Fibroblast of skin of back (primary cell): ENCODE measurements around the gene CEACAM6.

Experiments
- DNase-seq: peaks from one replicate; pipeline ENCODE4 v3.0.0-alpha.2; 2013

CEACAM6 gene

GRCh38 chr19:41799444-41800000 is 44.2 kb downstream of the CEACAM6 start:
- no peak for DNase-seq

DNA sequence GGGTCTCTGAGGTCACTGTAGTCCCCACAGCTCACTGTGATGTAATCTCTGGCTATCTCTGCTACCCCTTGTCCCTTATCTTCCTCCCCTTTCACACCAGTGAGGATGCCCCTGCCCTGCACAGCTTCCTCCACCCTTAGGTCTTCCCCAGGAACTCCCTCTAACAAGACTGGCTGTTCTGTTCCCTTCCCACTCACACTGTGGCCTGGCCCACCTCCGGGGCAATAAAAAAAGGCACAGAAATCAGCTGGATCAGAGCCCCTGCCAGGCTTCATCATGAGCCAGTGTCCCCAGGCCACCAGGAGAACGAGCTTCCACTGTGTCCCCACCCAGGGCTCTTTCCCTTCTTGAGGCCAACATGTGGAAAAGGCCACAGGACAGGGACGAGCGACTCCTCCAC is 45.7 kb downstream of the CEACAM6 start:
- no peak for DNase-seq

DNA sequence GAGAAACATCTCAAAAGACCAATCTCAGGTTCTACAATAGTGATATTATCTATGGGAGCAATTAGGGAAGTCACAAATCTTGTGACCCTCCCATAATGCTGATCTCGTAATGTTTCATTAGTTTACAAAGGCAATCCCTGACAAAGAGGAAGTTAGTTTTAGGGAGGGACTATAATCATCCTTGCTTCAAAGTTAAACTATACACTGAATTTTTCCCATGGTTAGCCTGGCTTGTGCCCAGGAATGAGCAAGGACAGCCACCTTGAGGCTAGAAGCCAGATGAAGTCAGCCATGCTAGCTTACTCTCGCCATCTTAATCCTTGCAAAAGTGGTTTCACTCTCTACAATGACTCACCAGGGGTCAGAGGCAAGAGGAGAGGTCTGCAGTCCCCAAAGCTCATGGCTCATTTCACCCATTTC is 46.5 kb downstream of the CEACAM6 start:
- no peak for DNase-seq

DNA sequence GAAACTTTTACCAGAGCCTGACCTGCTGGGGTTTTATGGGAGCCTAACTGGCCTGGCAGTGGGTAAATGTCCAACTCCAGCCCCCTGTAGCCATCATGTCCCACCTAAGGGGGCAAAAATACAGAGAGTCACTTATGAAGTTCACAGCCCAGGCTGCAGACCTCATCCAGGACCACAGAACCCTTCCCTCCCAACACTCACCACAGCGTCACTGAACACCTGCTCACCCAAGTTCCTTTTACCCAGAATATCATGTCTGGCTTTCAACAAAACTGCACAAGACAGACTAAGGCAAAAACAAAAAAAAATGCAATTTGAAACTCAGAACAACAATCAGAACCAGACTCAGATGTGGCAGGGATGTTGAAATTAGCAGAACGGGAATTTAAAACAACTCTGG is 47.4 kb downstream of the CEACAM6 start:
- DNase-seq: no peak

DNA sequence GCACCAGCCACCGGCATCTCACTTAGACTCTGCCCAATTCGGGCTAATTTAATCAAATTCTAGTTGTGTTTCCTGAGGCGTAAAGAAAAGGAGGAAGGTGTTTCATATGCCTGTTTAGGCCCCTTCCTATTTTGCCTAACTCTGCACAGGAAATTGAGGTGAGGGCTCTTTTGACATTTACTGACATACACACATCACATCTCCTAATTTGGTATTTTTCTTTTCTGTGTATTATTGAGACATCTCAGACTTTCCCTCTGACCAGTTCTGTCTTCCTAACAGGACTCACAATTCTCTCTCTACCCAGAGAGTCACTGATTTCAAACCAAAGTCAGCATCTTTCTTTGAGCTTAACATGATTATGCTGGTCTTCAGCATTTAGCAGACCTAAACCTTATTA is 49.0 kb downstream of the CEACAM6 start:
- DNase-seq: no peak

- DNase-seq: no peak
Measured at GRCh38 chr19:41807176-41807575, 51.8 kb downstream of the CEACAM6 start.

GRCh38 chr19:41808663-41809566 is 53.6 kb downstream of the CEACAM6 start:
- DNase-seq: no peak

- DNase-seq: no peak
Measured at GRCh38 chr19:41810301-41810700, 55.0 kb downstream of the CEACAM6 start.

DNA sequence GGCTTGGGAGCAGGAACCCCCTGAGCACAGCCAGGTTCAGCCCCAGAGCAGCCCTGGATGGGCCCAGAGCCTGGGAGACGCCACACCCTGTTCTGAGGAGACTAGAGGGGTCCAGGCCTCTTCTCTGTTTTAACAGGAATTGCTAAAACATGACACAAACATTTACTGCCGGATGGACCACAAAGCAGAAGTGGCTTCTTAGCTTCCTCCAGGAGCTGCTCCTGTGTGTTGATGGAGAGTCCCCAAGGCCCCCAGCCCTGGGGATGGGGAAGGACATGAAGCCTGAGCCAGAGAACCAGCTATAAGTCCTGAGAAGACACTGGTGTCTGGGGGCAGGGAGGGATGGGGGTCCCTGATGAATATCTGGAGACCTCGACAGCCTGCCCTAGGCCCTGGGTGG is 55.7 kb downstream of the CEACAM6 start:
- no peak for DNase-seq

DNA sequence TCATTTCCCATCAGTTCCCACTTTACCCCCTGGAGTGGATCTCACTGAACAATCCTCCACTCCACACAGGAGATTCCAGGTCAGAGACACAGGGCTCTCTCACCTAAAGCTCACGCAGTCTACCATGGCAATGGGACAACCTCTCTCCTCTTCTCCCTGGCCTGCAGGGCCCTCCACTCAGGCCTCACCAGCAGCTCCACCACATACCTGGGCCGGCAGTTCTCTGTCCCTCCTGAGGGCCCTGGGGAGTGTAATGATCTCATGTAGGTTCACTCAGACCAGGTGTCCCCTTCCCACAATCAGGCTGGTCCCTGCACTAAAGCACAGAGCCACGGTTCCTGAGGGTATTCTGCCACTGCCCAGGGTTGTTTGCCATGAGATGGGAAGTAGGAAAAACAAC is 56.7 kb downstream of the CEACAM6 start:
- DNase-seq: no peak

GRCh38 chr19:41813911-41814310 is 58.6 kb downstream of the CEACAM6 start:
- DNase-seq: no peak

DNA sequence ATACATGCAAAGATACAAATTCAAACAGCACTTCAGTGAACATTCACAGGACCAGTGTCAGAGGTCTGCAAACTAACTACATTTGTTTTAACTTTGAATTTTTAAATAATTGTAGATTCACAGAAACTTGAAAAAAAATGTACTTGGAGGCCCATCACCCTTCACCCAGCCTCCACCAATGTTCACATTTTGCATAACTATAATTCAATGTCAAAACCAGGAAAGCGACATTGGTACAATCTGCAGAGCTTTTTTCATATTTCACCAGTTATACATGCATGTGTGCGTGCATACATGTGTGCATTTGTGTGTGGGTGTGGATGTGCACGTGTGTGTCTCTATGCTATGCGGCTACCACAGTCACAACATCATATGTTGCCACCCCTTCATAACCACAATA is 60.0 kb downstream of the CEACAM6 start:
- no peak for DNase-seq

- DNase-seq: no peak
Measured at GRCh38 chr19:41816761-41817160, 61.4 kb downstream of the CEACAM6 start.

- DNase-seq: no peak
Measured at GRCh38 chr19:41821003-41821735, 65.8 kb downstream of the CEACAM6 start.
